K562 (cell line): ENCODE data around the gene RANBP3. TPM values are rescaled to one million over a fixed set of nuclear protein-coding genes. Genes with fewer than 3 reads are reported as not detected.

Experiments used
- ARID4B ChIP-seq: sonication (generic); formaldehyde crosslinking; IDR thresholded peaks from 2 replicates; pipeline ENCODE4 v1.8.0; 2022; ENCODE audit warnings: mild to moderate bottlenecking, missing genetic modification reagents
- CREB5 ChIP-seq: fragments of 250-450 bp; sonication (Bioruptor Pico); IDR thresholded peaks from 2 replicates; pipeline ENCODE4 v1.5.0; 2020; ENCODE audit warnings: mild to moderate bottlenecking
- DPF2 ChIP-seq: fragments of 450-650 bp; IDR thresholded peaks from 2 replicates; pipeline ENCODE4 v1.6.1; 2016
- ELF2 ChIP-seq: fragments of 250-450 bp; sonication (Bioruptor Pico); IDR thresholded peaks from 2 replicates; pipeline ENCODE4 v1.5.0; 2021; ENCODE audit warnings: mild to moderate bottlenecking
- HIVEP1 ChIP-seq: fragments of 250-450 bp; sonication (Bioruptor Pico); IDR thresholded peaks from 2 replicates; pipeline ENCODE4 v1.4.0; 2020; ENCODE audit warnings: mild to moderate bottlenecking
- KLF10 ChIP-seq: fragments of 250-450 bp; sonication (Bioruptor Pico); IDR thresholded peaks from 2 replicates; pipeline ENCODE4 v1.6.1; 2021; ENCODE audit warnings: matching md5 sums
- MEIS2 ChIP-seq: fragments of 450-650 bp; IDR thresholded peaks from 2 replicates; pipeline ENCODE4 v1.6.1; 2014; ENCODE audit warnings: mild to moderate bottlenecking; ENCODE audit not compliant: partially characterized antibody
- NUFIP1 ChIP-seq: fragments of 450-650 bp; IDR thresholded peaks from 2 replicates; pipeline ENCODE4 v1.6.1; 2018; ENCODE audit not compliant: partially characterized antibody
- POLR2G ChIP-seq: fragments of 200-400 bp; formaldehyde crosslinking; IDR thresholded peaks from 2 replicates; pipeline ENCODE4 v1.6.1; 2017; ENCODE audit warnings: low read depth, mild to moderate bottlenecking, antibody characterized with exemption, low read length, moderate library complexity
- PRPF4 ChIP-seq: fragments of 200-400 bp; formaldehyde crosslinking; IDR thresholded peaks from one replicate; pipeline ENCODE4 v1.6.1; 2017; ENCODE audit warnings: low read length, low read depth, mild to moderate bottlenecking; ENCODE audit not compliant: insufficient read depth, poor library complexity, severe bottlenecking
- TCFL5 ChIP-seq: fragments of 250-450 bp; sonication (Bioruptor Pico); conservative IDR thresholded peaks from 2 replicates; pipeline ENCODE4 v1.6.1; 2021; ENCODE audit warnings: mild to moderate bottlenecking, moderate library complexity, matching md5 sums
- TFAM ChIP-seq: fragments of 250-450 bp; sonication (Bioruptor Pico); conservative IDR thresholded peaks from 2 replicates; pipeline ENCODE4 v1.5.0; 2021; ENCODE audit warnings: mild to moderate bottlenecking, moderate library complexity
- U2AF2 ChIP-seq: fragments of 200-400 bp; formaldehyde crosslinking; optimal IDR thresholded peaks from 2 replicates; pipeline ENCODE3; 2017; ENCODE audit warnings: low read depth, mild to moderate bottlenecking, low read length
- XRCC3 ChIP-seq: fragments of 450-650 bp; IDR thresholded peaks from 2 replicates; pipeline ENCODE4 v1.6.1; 2017; ENCODE audit warnings: mild to moderate bottlenecking, moderate library complexity
- YBX1 ChIP-seq: fragments of 450-650 bp; IDR thresholded peaks from 2 replicates; pipeline ENCODE4 v1.7.1; 2016; ENCODE audit warnings: mild to moderate bottlenecking
- ZBTB1 ChIP-seq: sonication (generic); formaldehyde crosslinking; IDR thresholded peaks from 2 replicates; pipeline ENCODE4 v1.8.1; 2023; ENCODE audit warnings: missing genetic modification reagents, low read depth, mild to moderate bottlenecking, borderline replicate concordance
- ZNF740 ChIP-seq, 3 experiments: fragments of 200-800 bp in 1 of 3; sonication (Bioruptor generic) in 1 of 3; sonication (generic) in 1 of 3; formaldehyde crosslinking in 1 of 3; IDR thresholded peaks; 2 replicates each; pipeline versions ENCODE4 v1.6.1 to v1.8.0; 2016 to 2022; ENCODE audit warnings: mild to moderate bottlenecking in 2 of 3, missing compliant biosample characterization in 2 of 3, missing genetic modification characterization in 2 of 3, missing genetic modification reagents in 1 of 3
- ZNF780A ChIP-seq: fragments of 250-450 bp; sonication (Bioruptor Pico); IDR thresholded peaks from 2 replicates; pipeline ENCODE4 v1.5.0; 2021; ENCODE audit warnings: mild to moderate bottlenecking
- ZZZ3 ChIP-seq: fragments of 450-650 bp; IDR thresholded peaks from 2 replicates; pipeline ENCODE4 v1.6.1; 2016; ENCODE audit warnings: antibody characterized with exemption, mild to moderate bottlenecking, moderate library complexity
- polyA plus RNA-seq, 8 experiments: library from polyadenylated mRNA; depleted of rRNA in 4 of 8; stranded (reverse) in 5 of 8; unstranded in 3 of 8; fragments of >200 nt; fragmentation: Nextera tagmentation in 2 of 8; fragmentation: Illumina TruSeq in 1 of 8; extraction: Ambion mirVana in 2 of 8; extraction: Trizol in 1 of 8; gene quantifications; 2 replicates each; pipeline versions ENCODE4 v1.2.1 to v1.2.3, GENCODE V29; 2011 to 2014; ENCODE audit warnings: inconsistent platforms in 1 of 8, missing spikeins in 1 of 8
- total RNA-seq, 7 experiments: library from RNA; depleted of rRNA in 6 of 7; stranded (reverse); fragments of >200 nt in 6 of 7; fragmentation: Illumina TruSeq in 2 of 7; extraction: Trizol in 2 of 7; gene quantifications; 2 replicates each; pipeline versions ENCODE4 v1.2.1 to v1.2.3, GENCODE V29; 2011 to 2021; ENCODE audit warnings: low replicate concordance in 1 of 7

The RANBP3 gene
- total and polyA plus RNA-seq, 9 of the 15 experiments (the other 6 are each of a cell fraction or from before 2014, with no cell fraction given): 0.90 to 95.1 (median 63.2) TPM

GRCh38 chr19:5893907-5894703, 83.8 kb downstream of the RANBP3 start (continued):
- TF ChIP-seq MEIS2 (peak; percentile 24), POLR2G (peak; percentile 67), TFAM (no peak), HIVEP1 (CRISPR knock-in tag) (no peak), DPF2 (peak; percentile 63; the same call in 1 of the 2 replicates), ZZZ3 (no peak), ARID4B (no peak), CREB5 (CRISPR knock-in tag) (no peak), ELF2 (CRISPR knock-in tag) (no peak), YBX1 (no peak), PRPF4 (no peak), ZBTB1 (no peak), NUFIP1 (no peak), U2AF2 (no peak), TCFL5 (CRISPR knock-in tag) (no peak), ZNF740 (CRISPR knock-in tag; IDR thresholded peaks at IDR 0.05) (no peak), ZNF740 (tag; IDR thresholded peaks at IDR 0.05) (no peak), XRCC3 (no peak), ZNF780A (CRISPR knock-in tag) (no peak), KLF10 (CRISPR knock-in tag) (no peak)
